GM12878 (cell line): ENCODE results near the gene OR5AK2. TPM values are rescaled to one million over a fixed set of nuclear protein-coding genes. Genes with fewer than 3 reads are reported as not detected.

Source experiments
- ATAC-seq: fragments of 200-7000 bp; cut with Tn5 transposase; 3 replicates; pipeline ENCODE4 v1.9.1; 2020; ENCODE audit warnings: mild to moderate bottlenecking, moderate library complexity
- BruUV-seq: library from RNA; stranded (reverse); fragments of 400-500 nt; replicated peaks from 2 replicates; lab custom pipeline; 2021; lab: Mats Ljungman, UMichigan
- CTCF ChIA-PET: fragments of 300-600 bp; sonication (Branson Sonifier 250); formaldehyde crosslinking; extraction: SDS; loops from one replicate; lab custom pipeline; 2021; ENCODE audit warnings: inconsistent platforms; lab: Yijun Ruan, JAX
- POLR2A ChIA-PET: fragments of 350-600 bp; formaldehyde crosslinking; extraction: SDS; loops from one replicate; lab custom pipeline; 2021; ENCODE audit warnings: inconsistent platforms; lab: Charles Lee
- RAD21 ChIA-PET: fragments of 300-600 bp; sonication (Branson Sonifier 250); formaldehyde crosslinking; loops from one replicate; lab custom pipeline; 2023; ENCODE audit warnings: antibody characterized with exemption; ENCODE audit not compliant: unreplicated experiment; lab: Charles Lee
- SMC1A ChIA-PET: fragments of 300-600 bp; sonication (Branson Sonifier 250); formaldehyde crosslinking; loops from one replicate; lab custom pipeline; 2023; ENCODE audit not compliant: unreplicated experiment, uncharacterized antibody; lab: Charles Lee
- DNase-seq: peaks from one replicate; pipeline ENCODE4 v3.0.0-alpha.2; 2011; ENCODE audit warnings: low read depth, low spot score
- FAIRE-seq: peaks from 3 replicates; lab custom pipeline; 2011; peaks lifted over from hg19 to GRCh38; lab: Jason Lieb, UNC
- H2AFZ ChIP-seq: 2 replicates; pipeline ENCODE4 v1.6.0; 2011; ENCODE audit warnings: low read depth, low read length, control low read depth; ENCODE audit not compliant: control insufficient read depth
- H3K27ac ChIP-seq: 2 replicates; pipeline ENCODE4 v1.5.1; 2011; ENCODE audit warnings: control low read depth; ENCODE audit not compliant: control insufficient read depth, insufficient read depth
- H3K27me3 ChIP-seq, 2 experiments: replicated peaks in 1 of 2; 2 replicates each; pipeline versions ENCODE4 v1.6.0 to v1.6.1; 2011; ENCODE audit warnings: low read length in 1 of 2; ENCODE audit not compliant: control insufficient read depth in 2 of 2, insufficient read depth in 2 of 2
- H3K36me3 ChIP-seq, 2 experiments: 2 replicates each; pipeline ENCODE4 v1.5.1; 2011; ENCODE audit warnings: low read length in 1 of 2; ENCODE audit not compliant: control insufficient read depth in 2 of 2, insufficient read depth in 2 of 2
- H3K4me1 ChIP-seq: 2 replicates; pipeline ENCODE4 v1.6.1; 2011; ENCODE audit warnings: mild to moderate bottlenecking, low read length, moderate library complexity, mixed read lengths; ENCODE audit not compliant: control insufficient read depth, insufficient read depth
- H3K4me2 ChIP-seq: 2 replicates; pipeline ENCODE4 v1.6.0; 2011; ENCODE audit warnings: control low read depth; ENCODE audit not compliant: control insufficient read depth, insufficient read depth
- H3K4me3 ChIP-seq: fragments of 200-600 bp; sonication (generic); 2 replicates; pipeline ENCODE4 v1.5.1; 2016
- H3K79me2 ChIP-seq: 2 replicates; pipeline ENCODE4 v1.6.0; 2011; ENCODE audit warnings: low read length; ENCODE audit not compliant: control insufficient read depth, insufficient read depth
- H3K9ac ChIP-seq: 2 replicates; pipeline ENCODE4 v1.8.0; 2011; ENCODE audit warnings: low read length, control low read depth, mixed read lengths; ENCODE audit not compliant: control insufficient read depth, insufficient read depth
- H3K9me3 ChIP-seq: replicated peaks from 3 replicates; pipeline ENCODE4 v1.5.1; 2011; ENCODE audit warnings: mild to moderate bottlenecking, low read length; ENCODE audit not compliant: control insufficient read depth, insufficient read depth
- H4K20me1 ChIP-seq: 2 replicates; pipeline ENCODE4 v1.6.0; 2011; ENCODE audit not compliant: control insufficient read depth, insufficient read depth
- CHD2 ChIP-seq: IDR thresholded peaks from 2 replicates; pipeline ENCODE4 v1.6.1; 2011; ENCODE audit warnings: low read depth, low read length, improper control_type of control experiment, borderline replicate concordance
- EED ChIP-seq: sonication (generic); IDR thresholded peaks from 2 replicates; pipeline ENCODE4 v1.6.1; 2016; ENCODE audit warnings: antibody characterized with exemption, low read depth
- MTA3 ChIP-seq: IDR thresholded peaks from 2 replicates; pipeline ENCODE4 v1.6.1; 2012; ENCODE audit warnings: low read length, inconsistent platforms, borderline replicate concordance
- MYB ChIP-seq: fragments of 150-350 bp; IDR thresholded peaks from 2 replicates; pipeline ENCODE4 v1.6.1; 2014; ENCODE audit warnings: mild to moderate bottlenecking, low read depth, low read length, borderline replicate concordance
- PML ChIP-seq: IDR thresholded peaks from 2 replicates; pipeline ENCODE4 v1.6.1; 2012; ENCODE audit warnings: low read length, inconsistent platforms
- POLR2AphosphoS2 ChIP-seq: IDR thresholded peaks from 2 replicates; pipeline ENCODE4 v1.6.1; 2011; ENCODE audit warnings: low read depth, mild to moderate bottlenecking, low read length, improper control_type of control experiment, moderate library complexity
- POU2F2 ChIP-seq: IDR thresholded peaks from 3 replicates; pipeline ENCODE4 v1.6.1; 2011; ENCODE audit warnings: low read depth, mild to moderate bottlenecking, low read length, borderline replicate concordance
- STAT3 ChIP-seq: IDR thresholded peaks from 2 replicates; pipeline ENCODE4 v1.6.1; 2011; ENCODE audit warnings: low read depth, low read length, improper control_type of control experiment
- TARDBP ChIP-seq: IDR thresholded peaks from 2 replicates; pipeline ENCODE4 v1.6.1; 2016; ENCODE audit warnings: borderline replicate concordance
- TCF3 ChIP-seq: IDR thresholded peaks from 2 replicates; pipeline ENCODE4 v1.6.1; 2012; ENCODE audit warnings: low read depth, mild to moderate bottlenecking, low read length, borderline replicate concordance; ENCODE audit not compliant: insufficient read depth
- YY1 ChIP-seq: IDR thresholded peaks from 2 replicates; pipeline ENCODE4 v1.6.1; 2011; ENCODE audit warnings: low read depth, mild to moderate bottlenecking, low read length
- ZBTB11 ChIP-seq: fragments of 450-650 bp; formaldehyde crosslinking; IDR thresholded peaks from 2 replicates; pipeline ENCODE4 v1.5.0; 2022; ENCODE audit warnings: mild to moderate bottlenecking, missing genetic modification characterization
- WGBS: methylation state at CpG from one replicate; pipeline ENCODE4 v1.1.6; 2016; ENCODE audit warnings: low lambda C conversion rate; ENCODE audit not compliant: insufficient replicate concordance, insufficient coverage; ENCODE audit errors: missing lambda C conversion rate; 5-methylcytosine and 5-hydroxymethylcytosine counted together
- in situ Hi-C: fragments of 300-500 bp; cut with MboI; formaldehyde crosslinking; loops from 9 replicates; pipeline ENCODE4 v1.14.3; 2018; ENCODE audit warnings: mixed read lengths
- intact Hi-C: fragments of 100-400 bp; cut with micrococcal nuclease; formaldehyde crosslinking; loops from one replicate; pipeline ENCODE4 v1.14.2; 2022; ENCODE audit not compliant: unreplicated experiment
- polyA plus RNA-seq, 11 experiments: library from polyadenylated mRNA; depleted of rRNA in 4 of 11; unstranded in 6 of 11; stranded (reverse) in 5 of 11; fragments of >200 nt; fragmentation: Nextera tagmentation in 4 of 11; fragmentation: Illumina TruSeq in 1 of 11; extraction: Ambion mirVana in 4 of 11; extraction: Trizol in 1 of 11; gene quantifications; 1 replicate in 1 of 11; 2 replicates in 10 of 11; pipeline versions ENCODE4 v1.2.1 to v1.2.3, GENCODE V29; 2011 to 2016; ENCODE audit warnings: inconsistent platforms in 2 of 11, missing spikeins in 2 of 11, low read depth in 1 of 11
- total RNA-seq, 4 experiments: library from RNA; depleted of rRNA in 3 of 4; stranded (reverse); fragments of >200 nt in 3 of 4; fragmentation: Illumina TruSeq in 1 of 4; extraction: Trizol in 1 of 4; gene quantifications; 2 replicates each; pipeline versions ENCODE4 v1.2.1 to v1.2.3, GENCODE V29; 2013 to 2021
- TF ChIP-seq, protein P1 (sequence below): IDR thresholded peaks from 2 replicates; pipeline ENCODE4 v1.6.1; 2012; ENCODE audit warnings: improper control_type of control experiment, low read depth, low read length; ENCODE audit not compliant: insufficient replicate concordance
- TF ChIP-seq, protein P2 (sequence below): fragments of 450-650 bp; formaldehyde crosslinking; IDR thresholded peaks from 2 replicates; pipeline ENCODE4 v1.4.0; 2022; ENCODE audit warnings: mild to moderate bottlenecking, moderate library complexity

OR5AK2 gene
- total and polyA plus RNA-seq, 10 of the 15 experiments (the other 5 are each of a cell fraction or from before 2014, with no cell fraction given) = not detected

- H3K9me3 ChIP-seq = no peaks in the 10 kb centered on the region; the same call in 2 of the 3 replicates
- intact Hi-C loops = no loop called here
- TF ChIP-seq YY1 = no peak
- TF ChIP-seq POU2F2 = no peak
- TF ChIP-seq, protein P1, sequence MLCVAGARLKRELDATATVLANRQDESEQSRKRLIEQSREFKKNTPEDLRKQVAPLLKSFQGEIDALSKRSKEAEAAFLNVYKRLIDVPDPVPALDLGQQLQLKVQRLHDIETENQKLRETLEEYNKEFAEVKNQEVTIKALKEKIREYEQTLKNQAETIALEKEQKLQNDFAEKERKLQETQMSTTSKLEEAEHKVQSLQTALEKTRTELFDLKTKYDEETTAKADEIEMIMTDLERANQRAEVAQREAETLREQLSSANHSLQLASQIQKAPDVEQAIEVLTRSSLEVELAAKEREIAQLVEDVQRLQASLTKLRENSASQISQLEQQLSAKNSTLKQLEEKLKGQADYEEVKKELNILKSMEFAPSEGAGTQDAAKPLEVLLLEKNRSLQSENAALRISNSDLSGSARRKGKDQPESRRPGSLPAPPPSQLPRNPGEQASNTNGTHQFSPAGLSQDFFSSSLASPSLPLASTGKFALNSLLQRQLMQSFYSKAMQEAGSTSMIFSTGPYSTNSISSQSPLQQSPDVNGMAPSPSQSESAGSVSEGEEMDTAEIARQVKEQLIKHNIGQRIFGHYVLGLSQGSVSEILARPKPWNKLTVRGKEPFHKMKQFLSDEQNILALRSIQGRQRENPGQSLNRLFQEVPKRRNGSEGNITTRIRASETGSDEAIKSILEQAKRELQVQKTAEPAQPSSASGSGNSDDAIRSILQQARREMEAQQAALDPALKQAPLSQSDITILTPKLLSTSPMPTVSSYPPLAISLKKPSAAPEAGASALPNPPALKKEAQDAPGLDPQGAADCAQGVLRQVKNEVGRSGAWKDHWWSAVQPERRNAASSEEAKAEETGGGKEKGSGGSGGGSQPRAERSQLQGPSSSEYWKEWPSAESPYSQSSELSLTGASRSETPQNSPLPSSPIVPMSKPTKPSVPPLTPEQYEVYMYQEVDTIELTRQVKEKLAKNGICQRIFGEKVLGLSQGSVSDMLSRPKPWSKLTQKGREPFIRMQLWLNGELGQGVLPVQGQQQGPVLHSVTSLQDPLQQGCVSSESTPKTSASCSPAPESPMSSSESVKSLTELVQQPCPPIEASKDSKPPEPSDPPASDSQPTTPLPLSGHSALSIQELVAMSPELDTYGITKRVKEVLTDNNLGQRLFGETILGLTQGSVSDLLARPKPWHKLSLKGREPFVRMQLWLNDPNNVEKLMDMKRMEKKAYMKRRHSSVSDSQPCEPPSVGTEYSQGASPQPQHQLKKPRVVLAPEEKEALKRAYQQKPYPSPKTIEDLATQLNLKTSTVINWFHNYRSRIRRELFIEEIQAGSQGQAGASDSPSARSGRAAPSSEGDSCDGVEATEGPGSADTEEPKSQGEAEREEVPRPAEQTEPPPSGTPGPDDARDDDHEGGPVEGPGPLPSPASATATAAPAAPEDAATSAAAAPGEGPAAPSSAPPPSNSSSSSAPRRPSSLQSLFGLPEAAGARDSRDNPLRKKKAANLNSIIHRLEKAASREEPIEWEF = no peak
- TF ChIP-seq ZBTB11 (CRISPR knock-in tag) = no peak
- no peak for TF ChIP-seq CHD2
- TF ChIP-seq, protein P2, sequence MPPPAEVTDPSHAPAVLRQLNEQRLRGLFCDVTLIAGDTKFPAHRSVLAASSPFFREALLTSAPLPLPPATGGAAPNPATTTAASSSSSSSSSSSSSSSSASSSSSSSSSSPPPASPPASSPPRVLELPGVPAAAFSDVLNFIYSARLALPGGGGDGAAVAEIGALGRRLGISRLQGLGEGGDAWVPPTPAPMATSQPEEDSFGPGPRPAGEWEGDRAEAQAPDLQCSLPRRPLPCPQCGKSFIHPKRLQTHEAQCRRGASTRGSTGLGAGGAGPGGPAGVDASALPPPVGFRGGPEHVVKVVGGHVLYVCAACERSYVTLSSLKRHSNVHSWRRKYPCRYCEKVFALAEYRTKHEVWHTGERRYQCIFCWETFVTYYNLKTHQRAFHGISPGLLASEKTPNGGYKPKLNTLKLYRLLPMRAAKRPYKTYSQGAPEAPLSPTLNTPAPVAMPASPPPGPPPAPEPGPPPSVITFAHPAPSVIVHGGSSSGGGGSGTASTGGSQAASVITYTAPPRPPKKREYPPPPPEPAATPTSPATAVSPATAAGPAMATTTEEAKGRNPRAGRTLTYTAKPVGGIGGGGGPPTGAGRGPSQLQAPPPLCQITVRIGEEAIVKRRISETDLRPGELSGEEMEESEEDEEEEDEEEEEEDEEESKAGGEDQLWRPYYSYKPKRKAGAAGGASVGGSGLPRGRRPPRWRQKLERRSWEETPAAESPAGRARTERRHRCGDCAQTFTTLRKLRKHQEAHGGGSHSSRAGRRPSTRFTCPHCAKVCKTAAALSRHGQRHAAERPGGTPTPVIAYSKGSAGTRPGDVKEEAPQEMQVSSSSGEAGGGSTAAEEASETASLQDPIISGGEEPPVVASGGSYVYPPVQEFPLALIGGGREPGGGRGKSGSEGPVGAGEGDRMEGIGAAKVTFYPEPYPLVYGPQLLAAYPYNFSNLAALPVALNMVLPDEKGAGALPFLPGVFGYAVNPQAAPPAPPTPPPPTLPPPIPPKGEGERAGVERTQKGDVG = no peak
- no peak for TF ChIP-seq TARDBP
- no peak for TF ChIP-seq PML
- no peak for TF ChIP-seq MYB
- no peak for TF ChIP-seq POLR2AphosphoS2
- TF ChIP-seq EED = no peak
- no peak for TF ChIP-seq TCF3
- no peak for TF ChIP-seq MTA3
- TF ChIP-seq STAT3 = no peak
Observed at GRCh38 chr11:56990702-56991101, 2.0 kb downstream of the OR5AK2 start.

More at GRCh38 chr11:56990702-56991101, 2.0 kb downstream of the OR5AK2 start:
- ChIA-PET RAD21 (no interaction called here), CTCF (no interaction called here), SMC1A (no interaction called here), POLR2A (no interaction called here)
- DNase-seq (no peak), FAIRE-seq (no peak), ATAC-seq (no peak)
- Histone ChIP-seq H3K36me3 (no peaks in the 10 kb centered on the region), H2AFZ (no peak overlapping the region), H3K4me1 (no peaks in the 10 kb centered on the region), H4K20me1 (no peaks in the 10 kb centered on the region), H3K27me3 (no peaks in the 10 kb centered on the region), H3K27ac (no peak overlapping the region), H3K4me3 (no peak overlapping the region), H3K9ac (no peak overlapping the region), H3K79me2 (no peaks in the 10 kb centered on the region), H3K4me2 (no peak overlapping the region)
- WGBS = 2% methylated on average over 2 of the region's 2 CpGs
- BruUV-seq = no TSS peak
- in situ Hi-C loops = no loop called here
